ENCODE data around the gene C1QTNF8.

C1QTNF8 gene

DNA sequence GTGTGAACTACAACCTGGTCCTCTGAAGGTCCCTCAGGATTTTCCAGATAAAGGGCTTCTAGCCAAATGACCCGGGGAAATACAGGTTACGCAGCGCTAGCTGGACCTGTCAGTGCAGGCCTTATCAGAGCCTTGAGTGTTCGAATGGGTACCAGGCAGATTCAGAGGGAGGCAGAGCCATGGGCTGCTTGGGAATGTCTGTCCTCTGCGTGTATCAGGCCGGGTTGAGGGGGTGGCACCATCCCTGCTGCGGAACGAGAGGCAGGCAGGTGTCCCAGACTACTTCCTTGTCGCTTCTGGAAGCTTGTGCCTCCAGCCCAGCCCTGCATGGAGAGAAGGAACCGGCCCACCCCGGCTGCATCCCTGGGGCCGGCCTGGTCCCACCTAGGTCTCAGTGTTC, 57.1 kb downstream of the C1QTNF8 start:
- DNase-seq: no peak

Data from bone marrow (tissue), 2 donors.